LoVo (cell line): ENCODE results near the gene CBY1.

ENCODE experiments used
- DNase-seq: peaks from one replicate; pipeline ENCODE4 v3.0.0-alpha.2; 2016; ENCODE audit warnings: low spot score

Gene CBY1

GRCh38 chr22:38700789-38701628 lies 44.6 kb downstream of the CBY1 start, which contains the start of gene JOSD1:
TSS of gene JOSD1 (minus strand) at chr22:38700943. CDS start at chr22:38699987, 956 bp downstream.
- DNase-seq, result peak; percentile 92

- no peak for DNase-seq
These were observed 48.3 kb downstream of the CBY1 start for GRCh38 chr22:38704654-38705234.

DNA sequence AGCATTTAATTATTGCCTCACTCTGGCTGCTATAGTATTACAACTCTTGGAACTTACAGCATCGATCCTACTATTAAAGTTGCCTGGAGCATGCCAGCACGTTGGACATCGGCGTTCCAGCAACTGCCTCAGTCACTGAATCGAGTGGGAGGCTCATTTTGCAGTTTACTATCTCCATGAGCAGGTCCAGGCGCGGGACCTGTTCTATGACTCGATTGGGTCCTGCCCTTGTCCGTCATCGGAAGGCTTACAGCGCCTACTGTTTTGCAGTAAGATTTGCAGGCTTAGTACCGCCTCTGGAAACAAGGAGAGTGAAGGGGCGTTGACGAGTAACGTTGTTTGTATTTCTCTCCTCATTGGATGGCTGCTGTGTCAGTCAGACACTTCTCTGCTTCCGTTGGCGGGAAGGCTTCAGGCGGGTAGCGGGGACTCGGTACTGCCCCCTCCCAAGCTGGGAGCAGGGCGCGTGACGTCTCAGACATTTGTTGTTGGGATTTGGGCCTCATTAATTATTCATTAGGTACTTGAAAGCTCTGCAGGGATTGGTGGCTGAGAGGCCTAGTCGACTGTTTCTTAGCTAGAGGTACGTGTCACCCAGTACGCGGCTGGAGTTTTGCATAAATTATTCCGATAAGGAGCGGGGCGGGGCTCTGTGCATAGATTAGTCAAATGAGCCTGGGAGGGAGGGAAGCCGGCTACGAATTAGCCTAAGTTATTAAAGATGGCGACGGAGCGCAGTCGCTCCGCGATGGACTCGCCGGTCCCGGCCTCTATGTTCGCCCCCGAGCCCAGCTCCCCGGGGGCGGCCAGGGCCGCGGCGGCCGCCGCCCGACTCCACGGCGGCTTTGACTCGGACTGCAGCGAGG lies 49.0 kb downstream of the CBY1 start, which contains the start of gene GTPBP1:
Gene GTPBP1, plus strand, starts transcription at position 710 of the 866 bp plus-strand sequence. Its CDS starts 12 bp downstream, at position 722.
- DNase-seq, result peak; percentile 100

GRCh38 chr22:38706101-38706900 lies 49.9 kb downstream of the CBY1 start:
- peak; percentile 18 for DNase-seq

- no peak for DNase-seq
These were observed 50.4 kb downstream of the CBY1 start for GRCh38 chr22:38706901-38707195.

DNA sequence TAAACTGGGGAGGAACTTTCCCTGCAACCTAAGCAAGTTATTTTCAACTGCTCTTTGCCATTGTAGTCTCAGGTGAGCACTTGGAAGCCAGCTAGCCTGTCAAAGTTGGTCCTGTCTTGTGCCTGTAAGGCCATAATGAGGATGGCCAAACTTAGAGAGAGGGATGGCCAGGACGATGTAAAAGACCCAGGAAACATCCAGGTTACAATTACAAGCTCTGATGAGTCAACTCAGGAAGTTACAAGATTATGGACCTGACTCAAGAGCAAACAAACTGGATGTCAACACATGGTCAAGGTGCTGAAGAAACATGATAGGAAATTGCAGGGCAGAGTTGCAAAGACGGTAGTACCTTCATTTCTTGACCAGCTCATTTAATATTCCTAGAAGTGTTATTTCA lies 50.9 kb downstream of the CBY1 start:
- DNase-seq, result peak; percentile 80

- no peak for DNase-seq
These were observed 51.5 kb downstream of the CBY1 start for GRCh38 chr22:38707984-38708383.

DNA sequence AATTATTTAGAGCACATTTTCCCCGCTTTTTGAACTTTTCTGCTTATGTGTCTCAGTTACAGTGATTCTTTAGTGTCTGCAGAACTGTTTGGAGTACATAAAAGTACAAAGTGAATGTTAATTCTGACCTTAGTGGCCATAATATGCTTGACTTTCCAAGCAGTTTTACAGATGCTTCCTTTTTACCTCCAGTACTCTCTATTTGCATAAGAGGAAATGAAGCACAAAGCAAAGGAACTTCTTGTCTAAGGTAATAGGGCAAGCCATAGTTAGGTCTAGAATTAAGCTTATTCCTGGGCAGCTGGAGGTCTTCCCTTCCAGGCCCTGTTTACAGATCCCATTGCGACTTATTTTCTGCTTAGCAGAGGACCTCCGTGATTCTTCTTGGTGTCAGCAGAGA lies 52.9 kb downstream of the CBY1 start:
- DNase-seq, result no peak

- no peak for DNase-seq
These were observed 53.9 kb downstream of the CBY1 start for GRCh38 chr22:38710351-38710750.

DNA sequence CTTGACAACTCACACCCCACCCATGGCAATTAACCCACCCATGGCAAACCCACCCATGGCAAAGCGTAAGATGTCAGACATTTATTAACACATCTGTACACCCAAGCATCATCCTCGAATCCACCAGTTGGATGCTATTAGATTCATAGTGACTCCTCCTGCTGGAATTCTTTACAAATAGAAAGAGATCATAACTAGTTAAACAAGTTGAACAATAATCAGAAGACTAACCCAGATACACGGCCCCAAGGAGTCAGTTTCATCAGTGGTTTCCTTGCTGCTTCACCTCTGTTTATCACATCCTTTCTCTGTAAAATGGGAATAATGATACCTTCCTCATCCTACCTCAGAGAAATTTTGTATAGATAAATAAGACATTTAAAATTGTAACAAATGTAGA lies 54.4 kb downstream of the CBY1 start:
- no peak for DNase-seq

DNA sequence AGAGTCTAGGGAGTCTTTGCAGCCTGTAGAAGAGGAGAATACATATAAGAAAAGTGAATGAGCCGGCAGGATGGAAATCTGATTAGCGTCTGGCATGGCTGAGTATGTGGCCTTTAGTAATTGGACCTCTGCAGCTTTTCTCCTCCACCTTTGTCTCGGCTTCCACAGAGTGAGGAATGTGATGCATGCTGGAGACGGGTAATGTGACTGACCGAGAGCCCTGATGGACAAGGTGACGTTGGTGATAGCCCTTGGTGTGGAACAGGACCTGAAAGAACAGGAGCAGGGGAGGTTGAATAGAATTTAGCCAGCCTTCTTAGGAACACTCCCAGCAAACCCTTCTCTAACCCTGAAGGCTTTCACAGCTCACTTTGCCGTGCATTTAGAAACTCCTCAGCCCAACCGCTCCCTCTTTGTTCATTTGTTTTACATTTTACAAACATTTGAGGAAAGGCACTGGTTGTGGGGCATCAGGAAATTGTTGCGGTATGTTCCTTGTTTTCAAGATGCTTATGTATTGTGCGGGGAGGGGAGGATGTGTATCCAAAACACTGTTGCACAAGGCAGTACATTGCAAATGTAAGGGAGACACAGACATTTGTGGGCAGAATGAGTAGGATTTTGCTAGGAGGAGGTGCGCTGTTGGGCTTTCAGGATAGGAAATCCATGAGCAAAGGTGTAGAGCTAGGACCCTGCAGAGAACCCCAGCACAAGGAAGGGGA lies 56.2 kb downstream of the CBY1 start:
- no peak for DNase-seq

DNA sequence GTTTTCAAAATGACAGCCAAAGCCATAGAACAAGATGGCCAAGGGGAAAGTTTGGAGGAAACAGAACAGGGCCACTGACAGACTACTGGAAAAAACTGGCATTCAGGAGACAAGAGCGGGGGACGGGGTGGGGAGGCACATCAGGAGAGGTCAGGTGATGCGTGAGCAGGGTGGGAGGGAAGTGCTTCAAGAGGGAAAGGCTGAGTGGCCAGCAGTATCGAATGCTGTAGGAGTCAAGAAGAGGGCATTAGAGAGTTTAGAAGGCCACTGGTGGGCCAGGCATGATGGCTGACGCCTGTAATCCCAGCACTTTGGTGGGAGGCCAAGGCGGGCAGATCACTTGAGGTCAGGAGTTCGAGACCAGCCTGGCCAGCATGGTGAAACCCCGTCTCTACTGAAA lies 57.5 kb downstream of the CBY1 start:
- no peak for DNase-seq

DNA sequence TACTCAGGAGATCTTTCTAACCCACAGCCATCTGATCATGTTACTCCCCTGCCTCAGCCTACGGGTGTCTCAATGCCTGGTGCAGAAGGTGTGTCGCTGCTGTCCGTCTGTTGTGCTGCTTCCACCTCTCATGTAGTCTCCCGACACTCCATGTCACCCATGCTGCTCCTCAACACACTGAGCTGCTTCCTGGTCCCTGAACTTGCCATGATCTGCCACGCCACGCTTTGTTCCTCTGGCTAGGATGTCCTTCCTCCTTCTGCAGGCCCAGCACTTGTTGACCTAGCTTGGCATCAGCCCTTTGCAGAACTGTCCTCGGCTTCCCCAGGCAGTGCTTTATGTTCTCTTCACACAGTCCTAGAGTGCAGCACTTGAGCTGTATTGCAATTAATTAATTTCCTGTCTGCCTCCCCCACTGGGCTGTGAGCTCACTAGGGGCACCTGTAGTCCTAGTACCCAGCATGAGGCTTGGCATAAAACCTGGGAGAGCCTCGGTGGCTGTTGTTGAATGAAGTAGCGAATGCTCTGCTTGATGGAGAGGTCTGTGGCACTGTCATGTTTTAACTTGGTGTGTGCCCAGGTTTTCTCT lies 58.8 kb downstream of the CBY1 start:
- no peak for DNase-seq

DNA sequence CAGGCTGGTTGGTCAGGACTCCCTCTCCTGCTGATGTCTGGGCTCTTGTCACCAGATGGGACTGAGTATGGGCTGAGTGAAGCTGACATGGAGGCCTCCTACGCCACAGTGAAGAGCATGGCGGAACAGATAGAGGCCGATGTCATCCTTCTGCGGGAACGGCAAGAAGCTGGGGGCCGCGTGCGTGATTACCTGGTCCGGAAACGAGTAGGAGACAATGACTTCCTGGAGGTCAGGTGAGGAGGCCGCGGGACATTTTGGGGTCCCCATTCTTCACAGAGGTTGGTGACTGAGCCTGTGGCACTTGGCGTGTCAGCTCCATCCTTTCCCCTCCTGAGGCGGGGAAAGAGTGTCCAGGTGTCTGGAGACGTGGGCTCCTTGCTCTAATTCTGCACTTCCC lies 59.4 kb downstream of the CBY1 start:
- no peak for DNase-seq

DNA sequence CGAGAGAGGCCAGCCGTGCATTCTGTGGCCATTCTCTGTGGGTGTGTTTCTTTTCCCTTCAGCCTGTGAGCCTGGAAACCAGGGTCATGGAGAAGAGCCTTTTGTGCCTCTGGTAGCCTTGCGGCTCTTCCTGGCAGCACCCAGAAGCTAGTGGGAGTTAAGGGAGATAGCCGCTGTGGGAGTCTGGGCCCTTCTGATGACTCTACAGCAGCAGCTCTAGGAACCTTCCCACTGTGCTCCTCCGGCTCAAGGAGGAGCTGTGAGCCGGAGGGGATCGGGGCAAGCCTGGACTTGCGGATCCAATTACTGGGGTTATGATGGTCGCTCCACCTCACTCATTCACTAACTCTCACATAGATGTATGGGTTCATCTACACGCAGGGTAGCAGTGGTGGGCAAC lies 59.8 kb downstream of the CBY1 start:
- no peak for DNase-seq

- no peak for DNase-seq
These were observed 60.4 kb downstream of the CBY1 start for GRCh38 chr22:38716826-38717225.

GRCh38 chr22:38717244-38717643 lies 60.8 kb downstream of the CBY1 start:
- DNase-seq, result no peak

DNA sequence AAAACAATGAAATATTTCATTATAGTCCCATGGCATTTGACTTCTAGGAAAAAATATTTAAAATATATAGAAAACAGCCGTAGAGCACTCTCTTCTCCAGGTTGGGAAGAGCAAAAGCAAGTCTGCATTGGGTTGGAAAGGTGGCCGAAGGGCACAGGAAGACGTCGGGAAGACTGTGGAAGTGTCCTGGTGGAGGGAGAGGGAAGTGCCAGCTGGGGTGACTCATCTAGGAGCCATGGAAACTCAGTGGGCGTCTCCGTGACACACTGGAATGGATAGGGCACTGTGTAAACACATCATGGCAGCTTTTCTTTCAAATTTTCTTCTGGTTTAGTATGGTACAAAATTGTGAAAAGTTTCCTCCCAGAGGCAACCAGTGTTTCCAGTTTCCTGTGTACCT lies 62.0 kb downstream of the CBY1 start:
- DNase-seq, result peak; percentile 90

DNA sequence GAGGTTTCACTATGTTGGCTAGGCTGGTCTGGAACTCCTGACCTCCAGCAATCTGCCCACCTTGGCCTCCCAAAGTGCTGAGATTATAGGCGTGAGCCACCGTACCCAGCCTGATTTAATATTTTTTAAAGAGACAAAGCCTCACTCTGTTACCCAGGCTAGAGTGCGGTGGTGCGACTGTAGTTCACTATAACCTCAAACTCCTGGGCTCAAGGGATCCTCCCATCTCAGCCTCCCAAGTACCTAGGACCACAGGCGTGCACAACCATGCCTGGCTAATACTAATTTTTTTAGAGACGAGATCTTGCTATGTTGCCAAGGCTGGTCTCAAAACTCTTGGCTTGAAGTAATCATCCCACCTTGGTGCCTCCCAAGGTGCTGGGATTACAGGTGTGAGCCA lies 62.8 kb downstream of the CBY1 start:
- DNase-seq, result no peak

DNA sequence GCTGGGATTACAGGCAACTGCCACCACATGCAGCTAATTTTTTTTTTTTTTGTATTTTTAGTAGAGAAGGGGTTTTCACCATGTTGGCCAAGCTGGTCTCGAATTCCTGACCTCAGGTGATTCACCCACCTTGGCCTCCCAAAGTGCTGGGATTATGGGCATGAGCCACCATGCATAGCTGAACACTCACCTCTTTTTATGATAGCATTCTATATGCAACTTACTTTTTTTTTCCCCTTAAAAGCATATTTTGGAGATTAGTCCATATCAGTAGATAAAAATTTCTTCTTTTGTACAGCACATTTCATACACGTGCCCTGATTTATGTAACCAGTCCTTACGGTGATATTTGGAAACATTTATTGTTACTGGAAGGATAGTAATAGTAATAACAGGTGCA lies 63.9 kb downstream of the CBY1 start:
- DNase-seq, result no peak

DNA sequence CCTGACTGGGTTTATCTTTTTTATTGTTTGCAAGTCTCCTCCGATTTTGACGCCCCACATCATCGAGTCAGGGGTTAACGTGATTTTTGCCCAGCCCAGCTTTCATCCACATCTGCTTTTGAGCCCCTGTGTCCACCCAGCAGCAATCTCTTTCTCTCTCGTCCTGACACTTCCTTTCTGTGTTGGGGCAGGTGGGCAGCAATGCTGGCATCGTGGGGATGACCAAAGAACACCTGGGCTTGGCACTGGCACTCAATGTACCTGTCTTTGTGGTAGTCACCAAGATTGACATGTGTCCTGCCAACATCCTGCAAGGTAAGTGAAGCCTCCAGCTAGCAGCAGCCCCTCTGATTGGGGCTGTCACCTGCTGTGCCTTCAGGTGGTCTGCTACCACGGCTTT lies 65.1 kb downstream of the CBY1 start:
- DNase-seq, result no peak
